Stimulated activated naive B cell treated with anti-CD40 and anti-IgM and Interleukin-4, amounts not matched to agents 10 μg/mL and 1 μg/mL and 100 μg/mL, for 72 hours (primary cell): Measurements from ENCODE around the gene CEP295NL.

Experiments used
- ATAC-seq, 2 donors: fragments of 150-1000 bp; cut with Tn5 transposase; replicated peaks; 2 replicates each; pipeline ENCODE4 v1.10.0; 2021; ENCODE audit warnings: moderate library complexity in 1 of 2
- DNase-seq: peaks from one replicate; pipeline ENCODE4 v3.0.0; 2021
- H3K27ac Mint-ChIP-seq: one replicate; pipeline ENCODE4 v1.8.0; 2022; ENCODE audit warnings: mild to moderate bottlenecking, mixed read lengths
- H3K27me3 Mint-ChIP-seq, 2 donors: one replicate each; pipeline ENCODE4 v1.8.0; 2022; ENCODE audit warnings: mixed read lengths in 2 of 2
- H3K36me3 Mint-ChIP-seq, 2 donors: one replicate each; pipeline ENCODE4 v1.8.0; 2022; ENCODE audit warnings: mixed read lengths in 2 of 2, mild to moderate bottlenecking in 1 of 2
- H3K4me1 Mint-ChIP-seq, 2 donors: one replicate each; pipeline ENCODE4 v1.8.0; 2022; ENCODE audit warnings: mixed read lengths in 2 of 2, mild to moderate bottlenecking in 1 of 2
- H3K4me3 Mint-ChIP-seq, 2 donors: one replicate each; pipeline ENCODE4 v1.8.0; 2022; ENCODE audit warnings: mild to moderate bottlenecking in 2 of 2, mixed read lengths in 2 of 2, moderate library complexity in 1 of 2
- H3K9me3 Mint-ChIP-seq, 2 donors: one replicate each; pipeline ENCODE4 v1.8.0; 2022; ENCODE audit warnings: mixed read lengths in 2 of 2, mild to moderate bottlenecking in 1 of 2

The CEP295NL gene

DNA sequence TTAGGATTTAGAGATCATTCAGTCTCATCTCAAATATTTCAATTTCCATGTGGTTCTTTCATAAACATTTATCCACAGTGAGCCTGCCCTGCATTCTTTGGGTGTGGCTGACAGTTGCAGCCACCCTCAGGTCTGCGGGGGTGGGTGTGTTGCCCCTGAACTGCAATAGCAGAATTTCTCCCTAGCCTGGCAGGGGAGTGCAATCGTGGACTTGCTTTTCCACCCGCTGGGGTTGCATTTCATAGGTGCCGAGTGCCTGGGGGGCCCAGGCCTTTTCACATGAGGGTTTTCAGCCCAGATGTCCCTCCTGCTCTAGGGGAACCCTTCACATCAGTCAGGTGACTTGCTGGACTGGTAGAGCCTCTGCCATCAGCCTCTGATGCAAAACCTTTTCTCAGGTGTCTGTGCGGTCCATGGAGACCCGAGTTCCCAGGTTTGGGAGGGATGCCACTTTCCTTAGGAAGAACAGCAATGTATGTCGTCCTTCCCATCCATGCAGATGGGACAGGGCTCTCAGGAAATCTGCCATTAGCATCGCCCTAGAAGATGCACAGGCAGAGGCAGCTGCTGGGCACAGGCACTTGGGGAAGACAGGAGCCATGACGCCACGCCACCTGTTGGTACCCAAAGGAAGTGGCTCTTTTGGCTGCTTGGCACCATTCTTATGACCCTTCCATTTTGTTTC is 60.0 kb downstream of the CEP295NL start:
- peaks cover 25 to 48% of the 10 kb centered on the region in 2 donors for H3K4me1 Mint-ChIP-seq
- no peak overlapping the region for H3K27ac Mint-ChIP-seq
- H3K9me3 Mint-ChIP-seq = no peaks in the 10 kb centered on the region
- H3K27me3 Mint-ChIP-seq = no peaks in the 10 kb centered on the region
- H3K36me3 Mint-ChIP-seq = peaks cover 2 to 5% of the 10 kb centered on the region in 2 donors
- no peak for DNase-seq
- ATAC-seq = no peak
- no peak overlapping the region for H3K4me3 Mint-ChIP-seq

DNA sequence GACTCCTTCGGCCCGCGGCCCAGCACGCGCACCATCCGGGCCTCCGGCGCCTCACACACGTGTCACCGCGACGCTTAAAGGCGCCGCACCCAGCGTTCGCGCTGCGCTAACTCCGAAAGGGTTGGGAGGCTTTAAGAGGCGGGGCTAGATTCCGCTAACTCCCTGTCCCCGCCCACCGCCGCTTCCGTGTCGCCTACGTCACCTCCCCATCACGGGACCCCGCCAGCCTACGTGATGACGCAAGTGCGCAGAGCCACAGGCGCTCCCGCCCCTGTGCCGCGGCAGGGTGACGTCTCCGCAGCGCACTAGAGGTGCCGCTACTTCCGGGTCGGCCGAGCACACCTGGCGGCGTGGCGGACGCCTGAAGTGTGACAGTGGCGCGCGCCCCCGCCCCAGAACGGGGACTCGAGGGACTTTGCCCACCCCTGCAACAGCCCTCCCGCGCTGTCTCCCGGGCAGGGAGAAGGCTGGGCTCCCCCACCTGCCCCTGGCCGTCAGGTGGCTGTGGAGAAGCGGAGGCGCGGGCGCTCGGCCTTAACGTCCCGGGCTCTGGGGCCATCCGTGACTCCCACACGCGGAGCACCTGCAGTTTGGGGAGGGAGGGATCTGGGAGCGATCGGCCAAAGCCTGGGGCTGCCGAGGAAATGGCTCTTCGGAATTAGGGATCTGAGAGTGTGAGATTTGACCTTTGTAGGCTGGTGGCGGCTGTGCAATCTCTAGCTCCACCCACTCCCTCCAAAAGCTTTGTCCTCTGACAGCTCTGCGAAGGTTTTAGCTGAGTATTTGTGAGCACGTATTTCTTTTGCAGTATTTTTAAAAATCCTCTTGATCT is 62.0 kb downstream of the CEP295NL start, which contains the start of gene USP36:
TSS of gene USP36 (minus strand) at position 35 of the 832 bp plus-strand sequence. CDS start 4,451 bp downstream, outside the sequence.
- no peaks in the 10 kb centered on the region for H3K27me3 Mint-ChIP-seq
- H3K36me3 Mint-ChIP-seq = peaks cover 16 to 21% of the 10 kb centered on the region in 2 donors
- ATAC-seq (peak; percentile 87 to 90), DNase-seq (peak; percentile 99)
- H3K4me3 Mint-ChIP-seq = peak within 1 kb of the TSS; percentile 90
- peak within 1 kb of the TSS; percentile 98 for H3K27ac Mint-ChIP-seq
- peaks cover 31 to 54% of the 10 kb centered on the region in 2 donors for H3K4me1 Mint-ChIP-seq
- no peaks in the 10 kb centered on the region for H3K9me3 Mint-ChIP-seq
